K562 (cell line): ENCODE measurements around the gene CDC45. TPM values are rescaled to one million over a fixed set of nuclear protein-coding genes. Genes with fewer than 3 reads are reported as not detected.

Experiments
- JUN ChIP-seq, 2 experiments: sonication (generic) in 1 of 2; formaldehyde crosslinking in 1 of 2; IDR thresholded peaks; 2 replicates each; pipeline versions ENCODE4 v1.6.1 to v1.8.0; 2012 to 2022; ENCODE audit warnings: borderline replicate concordance in 2 of 2, mild to moderate bottlenecking in 2 of 2, improper control_type of control experiment in 1 of 2, low read depth in 1 of 2, low read length in 1 of 2, missing genetic modification reagents in 1 of 2
- KLF16 ChIP-seq: IDR thresholded peaks from 2 replicates; pipeline ENCODE4 v1.6.1; 2016; ENCODE audit warnings: antibody characterized with exemption
- MEIS2 ChIP-seq: fragments of 450-650 bp; IDR thresholded peaks from 2 replicates; pipeline ENCODE4 v1.6.1; 2014; ENCODE audit warnings: mild to moderate bottlenecking; ENCODE audit not compliant: partially characterized antibody
- ZNF239 ChIP-seq: fragments of 250-450 bp; sonication (Bioruptor Pico); IDR thresholded peaks from 2 replicates; pipeline ENCODE4 v1.4.0; 2020; ENCODE audit warnings: mild to moderate bottlenecking
- ZNF57 ChIP-seq: fragments of 450-650 bp; formaldehyde crosslinking; IDR thresholded peaks from 2 replicates; pipeline ENCODE4 v1.4.0; 2020; ENCODE audit warnings: mild to moderate bottlenecking, moderate library complexity
- ZNF75A ChIP-seq: fragments of 450-650 bp; formaldehyde crosslinking; IDR thresholded peaks from 2 replicates; pipeline ENCODE4 v1.4.0; 2020; ENCODE audit warnings: mild to moderate bottlenecking
- polyA plus RNA-seq, 8 experiments: library from polyadenylated mRNA; depleted of rRNA in 4 of 8; stranded (reverse) in 5 of 8; unstranded in 3 of 8; fragments of >200 nt; fragmentation: Nextera tagmentation in 2 of 8; fragmentation: Illumina TruSeq in 1 of 8; extraction: Ambion mirVana in 2 of 8; extraction: Trizol in 1 of 8; gene quantifications; 2 replicates each; pipeline versions ENCODE4 v1.2.1 to v1.2.3, GENCODE V29; 2011 to 2014; ENCODE audit warnings: inconsistent platforms in 1 of 8, missing spikeins in 1 of 8
- total RNA-seq, 7 experiments: library from RNA; depleted of rRNA in 6 of 7; stranded (reverse); fragments of >200 nt in 6 of 7; fragmentation: Illumina TruSeq in 2 of 7; extraction: Trizol in 2 of 7; gene quantifications; 2 replicates each; pipeline versions ENCODE4 v1.2.1 to v1.2.3, GENCODE V29; 2011 to 2021; ENCODE audit warnings: low replicate concordance in 1 of 7
- TF ChIP-seq, protein P1 (sequence below): fragments of 450-650 bp; formaldehyde crosslinking; IDR thresholded peaks from 2 replicates; pipeline ENCODE4 v1.4.0; 2022; ENCODE audit warnings: missing genetic modification characterization
- TF ChIP-seq, protein P2 (sequence below): fragments of 250-450 bp; sonication (Bioruptor Pico); IDR thresholded peaks from 2 replicates; pipeline ENCODE4 v1.9.0; 2021; ENCODE audit warnings: mild to moderate bottlenecking, inconsistent platforms
- TF ChIP-seq, protein P3 (sequence below): fragments of 450-650 bp; IDR thresholded peaks from 2 replicates; pipeline ENCODE4 v1.6.1; 2016; ENCODE audit warnings: low read depth, mild to moderate bottlenecking, moderate library complexity
- TF ChIP-seq, protein P4 (sequence below), 2 experiments: fragments of 450-650 bp in 1 of 2; sonication (generic) in 1 of 2; formaldehyde crosslinking in 1 of 2; IDR thresholded peaks; 2 replicates each; pipeline versions ENCODE4 v1.7.1 to v1.9.0; 2016 to 2022; ENCODE audit warnings: inconsistent platforms in 1 of 2, mild to moderate bottlenecking in 1 of 2, missing genetic modification reagents in 1 of 2

Gene CDC45
- total and polyA plus RNA-seq, 9 of the 15 experiments (the other 6 are each of a cell fraction or from before 2014, with no cell fraction given): 251 to 580 (median 410) TPM

DNA sequence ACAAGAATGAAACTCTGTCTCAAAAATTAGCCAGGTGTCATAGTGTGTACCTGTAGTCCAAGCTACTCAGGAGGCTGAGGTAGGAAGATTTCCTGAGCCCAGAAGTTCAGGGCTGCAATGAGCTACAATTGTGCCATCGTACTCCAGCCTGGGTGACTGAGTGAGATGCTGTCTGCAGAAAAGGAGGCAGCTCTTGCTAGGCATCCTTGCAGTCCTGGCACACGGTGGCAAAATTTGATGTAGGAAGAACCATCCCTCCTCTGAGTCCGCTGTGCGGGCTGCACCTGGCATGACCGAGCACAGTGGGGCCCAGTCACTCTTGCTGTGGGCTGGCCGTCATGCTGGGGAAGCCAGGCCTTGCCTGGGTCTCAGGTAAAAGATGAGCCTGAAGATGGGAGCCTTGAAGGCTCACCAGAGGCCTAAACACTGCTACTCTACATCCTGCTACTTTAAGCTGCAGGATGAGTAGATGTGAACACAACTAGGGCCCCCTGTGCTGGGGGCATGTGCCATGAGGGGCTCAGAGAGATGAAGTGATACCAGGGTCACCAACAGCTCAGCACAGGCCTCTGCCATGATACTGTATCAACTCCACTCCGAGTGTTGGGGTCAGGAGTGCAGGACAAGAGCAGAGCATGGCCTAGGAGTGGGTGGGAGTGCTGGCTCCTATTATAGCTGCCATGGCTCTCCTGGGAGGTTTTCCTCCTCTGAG lies 18.6 kb downstream of the CDC45 start (continued):
- TF ChIP-seq JUN (IDR thresholded peaks at IDR 0.05; ENCODE audit: borderline replicate concordance, low read depth, low read length) (no peak), JUN (CRISPR knock-in tag; IDR thresholded peaks at IDR 0.05; ENCODE audit: borderline replicate concordance) (no peak), ZNF57 (CRISPR knock-in tag) (no peak), ZNF75A (CRISPR knock-in tag) (no peak), MEIS2 (no peak), KLF16 (no peak), ZNF239 (CRISPR knock-in tag) (no peak)
- TF ChIP-seq, protein P1, sequence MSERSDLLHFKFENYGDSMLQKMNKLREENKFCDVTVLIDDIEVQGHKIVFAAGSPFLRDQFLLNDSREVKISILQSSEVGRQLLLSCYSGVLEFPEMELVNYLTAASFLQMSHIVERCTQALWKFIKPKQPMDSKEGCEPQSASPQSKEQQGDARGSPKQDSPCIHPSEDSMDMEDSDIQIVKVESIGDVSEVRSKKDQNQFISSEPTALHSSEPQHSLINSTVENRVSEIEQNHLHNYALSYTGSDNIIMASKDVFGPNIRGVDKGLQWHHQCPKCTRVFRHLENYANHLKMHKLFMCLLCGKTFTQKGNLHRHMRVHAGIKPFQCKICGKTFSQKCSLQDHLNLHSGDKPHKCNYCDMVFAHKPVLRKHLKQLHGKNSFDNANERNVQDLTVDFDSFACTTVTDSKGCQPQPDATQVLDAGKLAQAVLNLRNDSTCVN: no peak
- TF ChIP-seq, protein P2, sequence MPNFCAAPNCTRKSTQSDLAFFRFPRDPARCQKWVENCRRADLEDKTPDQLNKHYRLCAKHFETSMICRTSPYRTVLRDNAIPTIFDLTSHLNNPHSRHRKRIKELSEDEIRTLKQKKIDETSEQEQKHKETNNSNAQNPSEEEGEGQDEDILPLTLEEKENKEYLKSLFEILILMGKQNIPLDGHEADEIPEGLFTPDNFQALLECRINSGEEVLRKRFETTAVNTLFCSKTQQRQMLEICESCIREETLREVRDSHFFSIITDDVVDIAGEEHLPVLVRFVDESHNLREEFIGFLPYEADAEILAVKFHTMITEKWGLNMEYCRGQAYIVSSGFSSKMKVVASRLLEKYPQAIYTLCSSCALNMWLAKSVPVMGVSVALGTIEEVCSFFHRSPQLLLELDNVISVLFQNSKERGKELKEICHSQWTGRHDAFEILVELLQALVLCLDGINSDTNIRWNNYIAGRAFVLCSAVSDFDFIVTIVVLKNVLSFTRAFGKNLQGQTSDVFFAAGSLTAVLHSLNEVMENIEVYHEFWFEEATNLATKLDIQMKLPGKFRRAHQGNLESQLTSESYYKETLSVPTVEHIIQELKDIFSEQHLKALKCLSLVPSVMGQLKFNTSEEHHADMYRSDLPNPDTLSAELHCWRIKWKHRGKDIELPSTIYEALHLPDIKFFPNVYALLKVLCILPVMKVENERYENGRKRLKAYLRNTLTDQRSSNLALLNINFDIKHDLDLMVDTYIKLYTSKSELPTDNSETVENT (CRISPR knock-in tag): peak; percentile 52; the same call in 1 of the 2 replicates
- TF ChIP-seq, protein P3, sequence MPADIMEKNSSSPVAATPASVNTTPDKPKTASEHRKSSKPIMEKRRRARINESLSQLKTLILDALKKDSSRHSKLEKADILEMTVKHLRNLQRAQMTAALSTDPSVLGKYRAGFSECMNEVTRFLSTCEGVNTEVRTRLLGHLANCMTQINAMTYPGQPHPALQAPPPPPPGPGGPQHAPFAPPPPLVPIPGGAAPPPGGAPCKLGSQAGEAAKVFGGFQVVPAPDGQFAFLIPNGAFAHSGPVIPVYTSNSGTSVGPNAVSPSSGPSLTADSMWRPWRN: no peak
- TF ChIP-seq, protein P4, sequence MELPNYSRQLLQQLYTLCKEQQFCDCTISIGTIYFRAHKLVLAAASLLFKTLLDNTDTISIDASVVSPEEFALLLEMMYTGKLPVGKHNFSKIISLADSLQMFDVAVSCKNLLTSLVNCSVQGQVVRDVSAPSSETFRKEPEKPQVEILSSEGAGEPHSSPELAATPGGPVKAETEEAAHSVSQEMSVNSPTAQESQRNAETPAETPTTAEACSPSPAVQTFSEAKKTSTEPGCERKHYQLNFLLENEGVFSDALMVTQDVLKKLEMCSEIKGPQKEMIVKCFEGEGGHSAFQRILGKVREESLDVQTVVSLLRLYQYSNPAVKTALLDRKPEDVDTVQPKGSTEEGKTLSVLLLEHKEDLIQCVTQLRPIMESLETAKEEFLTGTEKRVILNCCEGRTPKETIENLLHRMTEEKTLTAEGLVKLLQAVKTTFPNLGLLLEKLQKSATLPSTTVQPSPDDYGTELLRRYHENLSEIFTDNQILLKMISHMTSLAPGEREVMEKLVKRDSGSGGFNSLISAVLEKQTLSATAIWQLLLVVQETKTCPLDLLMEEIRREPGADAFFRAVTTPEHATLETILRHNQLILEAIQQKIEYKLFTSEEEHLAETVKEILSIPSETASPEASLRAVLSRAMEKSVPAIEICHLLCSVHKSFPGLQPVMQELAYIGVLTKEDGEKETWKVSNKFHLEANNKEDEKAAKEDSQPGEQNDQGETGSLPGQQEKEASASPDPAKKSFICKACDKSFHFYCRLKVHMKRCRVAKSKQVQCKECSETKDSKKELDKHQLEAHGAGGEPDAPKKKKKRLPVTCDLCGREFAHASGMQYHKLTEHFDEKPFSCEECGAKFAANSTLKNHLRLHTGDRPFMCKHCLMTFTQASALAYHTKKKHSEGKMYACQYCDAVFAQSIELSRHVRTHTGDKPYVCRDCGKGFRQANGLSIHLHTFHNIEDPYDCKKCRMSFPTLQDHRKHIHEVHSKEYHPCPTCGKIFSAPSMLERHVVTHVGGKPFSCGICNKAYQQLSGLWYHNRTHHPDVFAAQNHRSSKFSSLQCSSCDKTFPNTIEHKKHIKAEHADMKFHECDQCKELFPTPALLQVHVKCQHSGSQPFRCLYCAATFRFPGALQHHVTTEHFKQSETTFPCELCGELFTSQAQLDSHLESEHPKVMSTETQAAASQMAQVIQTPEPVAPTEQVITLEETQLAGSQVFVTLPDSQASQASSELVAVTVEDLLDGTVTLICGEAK (IDR thresholded peaks at IDR 0.05): no peak
- TF ChIP-seq, protein P4 (CRISPR knock-in tag; IDR thresholded peaks at IDR 0.05): peak; percentile 43; the same call in 1 of the 2 replicates
